Kidney (tissue), 14 donors: ENCODE results near the gene INVS. TPM values are rescaled to one million over a fixed set of nuclear protein-coding genes. Genes with fewer than 3 reads are reported as not detected.

Source experiments
- DNase-seq, 5 donors: peaks; one replicate each; pipeline ENCODE4 v3.0.0-alpha.2; 2013 to 2020
- FAIRE-seq: peaks from 2 replicates; lab custom pipeline; 2012; peaks lifted over from hg19 to GRCh38; lab: Jason Lieb, UNC
- H3K27ac ChIP-seq, 2 donors: one replicate each; pipeline ENCODE4 v1.7.0; 2013; ENCODE audit warnings: low read depth in 2 of 2, low read length in 2 of 2, inconsistent platforms in 1 of 2
- H3K27me3 ChIP-seq: one replicate; pipeline ENCODE4 v1.7.1; 2013; ENCODE audit warnings: low read length, inconsistent platforms; ENCODE audit not compliant: control insufficient read depth, insufficient read depth
- H3K36me3 ChIP-seq, 3 donors: one replicate each; pipeline versions ENCODE4 v1.7.0 to v1.7.1; 2013; ENCODE audit warnings: low read length in 3 of 3, control low read depth in 1 of 3, inconsistent platforms in 1 of 3; ENCODE audit not compliant: insufficient read depth in 3 of 3, control insufficient read depth in 2 of 3
- H3K4me1 ChIP-seq, 3 donors: one replicate each; pipeline versions ENCODE4 v1.7.0 to v1.7.1; 2013; ENCODE audit warnings: low read length in 3 of 3, inconsistent platforms in 1 of 3, low read depth in 1 of 3; ENCODE audit not compliant: control insufficient read depth in 2 of 3, insufficient read depth in 2 of 3
- H3K4me3 ChIP-seq, 3 donors: one replicate each; pipeline versions ENCODE4 v1.7.0 to v1.8.1; 2013; ENCODE audit warnings: low read length in 3 of 3, control low read depth in 1 of 3, inconsistent platforms in 1 of 3
- H3K9ac ChIP-seq, 3 donors: one replicate each; pipeline versions ENCODE4 v1.7.0 to v1.7.1; 2013; ENCODE audit warnings: low read length in 3 of 3, control low read depth in 1 of 3, inconsistent platforms in 1 of 3
- H3K9me3 ChIP-seq, 3 donors: one replicate each; pipeline versions ENCODE4 v1.7.0 to v1.7.1; 2013; ENCODE audit warnings: low read length in 3 of 3, control low read depth in 1 of 3, inconsistent platforms in 1 of 3; ENCODE audit not compliant: control insufficient read depth in 2 of 3, insufficient read depth in 1 of 3
- CTCF ChIP-seq: IDR thresholded peaks from 3 replicates; pipeline ENCODE4 v1.5.1; 2012; ENCODE audit warnings: mild to moderate bottlenecking, moderate library complexity, borderline replicate concordance; ENCODE audit not compliant: insufficient read depth; ENCODE audit errors: extremely low read depth
- intact Hi-C: fragments of 100-400 bp; cut with DNase I; formaldehyde crosslinking; loops from one replicate; pipeline ENCODE4 v1.11.1; 2022
- polyA plus RNA-seq: library from polyadenylated mRNA; stranded (reverse); fragments of 350-450 nt; fragmentation: Illumina TruSeq; extraction: RNeasy Lipid Tissue Mini Kit (QIAGEN cat#74804); gene quantifications from one replicate; pipeline ENCODE4 v1.2.3, GENCODE V29; 2014; ENCODE audit warnings: low read depth, low replicate concordance; ENCODE audit not compliant: insufficient read depth
- total RNA-seq: library from RNA; stranded (reverse); fragmentation: NEBNext Ultra II Directional; extraction: Animal tissue kit (Norgen Biotek cat#: 25700); gene quantifications from one replicate; pipeline ENCODE4 v1.2.1, GENCODE V29; 2021
- donor health status: control.
- donor health status: control.
- donor health status: control.
- donor health status: control.
- donor health status: control.
- donor health status: DM: yes; HTN: yes; CAD: no.
- donor health status: Normal renal cell carcinoma (clear cell type).

The INVS gene
- total and polyA plus RNA-seq, 2 donors from 2014 or later = 7.1 to 19.7 TPM

- H3K27me3 ChIP-seq = no peaks in the 10 kb centered on the region
Measured at GRCh38 chr9:100298378-100298777, 199.3 kb downstream of the INVS start.

GRCh38 chr9:100303747-100304146, 204.7 kb downstream of the INVS start:
- intact Hi-C loops = no loop called here
- Histone ChIP-seq H3K27ac (no peak overlapping the region), H3K9me3 (peaks cover 0 to 1% (median 0%) of the 10 kb centered on the region in 3 donors), H3K36me3 (peaks cover 10 to 26% (median 11%) of the 10 kb centered on the region in 3 donors), H3K9ac (no peak overlapping the region), H3K27me3 (no peaks in the 10 kb centered on the region), H3K4me3 (no peak overlapping the region), H3K4me1 (no peaks in the 10 kb centered on the region)
- DNase-seq = no peak
- FAIRE-seq = no peak
- no peak for TF ChIP-seq CTCF

More at GRCh38 chr9:100298378-100298777, 199.3 kb downstream of the INVS start:
- FAIRE-seq = no peak
- intact Hi-C loops = no loop called here
- no peak overlapping the region for H3K4me3 ChIP-seq
- H3K27ac ChIP-seq = no peak overlapping the region
- peaks cover 7 to 65% (median 20%) of the 10 kb centered on the region in 3 donors for H3K36me3 ChIP-seq
- DNase-seq = no peak
- no peaks in the 10 kb centered on the region for H3K4me1 ChIP-seq
- no peaks in the 10 kb centered on the region for H3K9me3 ChIP-seq
- no peak overlapping the region for H3K9ac ChIP-seq
- TF ChIP-seq CTCF = no peak

GRCh38 chr9:100306283-100306682, 207.2 kb downstream of the INVS start:
- Histone ChIP-seq H3K9me3 (peaks cover 0 to 1% (median 0%) of the 10 kb centered on the region in 3 donors), H3K27ac (no peak overlapping the region), H3K4me1 (peaks cover 0 to 2% (median 0%) of the 10 kb centered on the region in 3 donors), H3K4me3 (no peak overlapping the region), H3K27me3 (no peaks in the 10 kb centered on the region), H3K9ac (no peak overlapping the region), H3K36me3 (peaks cover 5 to 11% (median 9%) of the 10 kb centered on the region in 3 donors)
- TF ChIP-seq CTCF = no peak
- intact Hi-C loops = no loop called here
- no peak for DNase-seq
- FAIRE-seq = no peak

- FAIRE-seq (no peak), DNase-seq (no peak)
- Histone ChIP-seq H3K9me3 (peaks cover 0 to 1% (median 0%) of the 10 kb centered on the region in 3 donors), H3K27me3 (no peaks in the 10 kb centered on the region), H3K36me3 (peaks cover 1 to 9% (median 5%) of the 10 kb centered on the region in 3 donors), H3K4me3 (no peak overlapping the region), H3K9ac (no peak overlapping the region), H3K27ac (no peak overlapping the region), H3K4me1 (peaks cover 0 to 2% (median 0%) of the 10 kb centered on the region in 3 donors)
- no peak for TF ChIP-seq CTCF
- intact Hi-C loops = no loop called here
Measured at GRCh38 chr9:100307080-100307479, 208.0 kb downstream of the INVS start.
